H9 (cell line): Measurements from ENCODE around the gene VPS25. TPM values are rescaled to one million over a fixed set of nuclear protein-coding genes. Genes with fewer than 3 reads are reported as not detected.

ENCODE experiments used
- DNase-seq: peaks from one replicate; pipeline ENCODE4 v3.0.0-alpha.2; 2017
- H2AFZ ChIP-seq: one replicate; pipeline ENCODE4 v1.6.1; 2013; ENCODE audit warnings: mild to moderate bottlenecking, low read length, control low read depth, moderate library complexity
- H2AK5ac ChIP-seq: 2 replicates; pipeline ENCODE4 v1.6.1; 2013; ENCODE audit warnings: low read length, control low read depth, mixed read lengths; ENCODE audit not compliant: insufficient read length
- H2BK120ac ChIP-seq: one replicate; pipeline ENCODE4 v1.6.1; 2013; ENCODE audit warnings: low read depth, mild to moderate bottlenecking, low read length, control low read depth, inconsistent platforms; ENCODE audit not compliant: poor library complexity, severe bottlenecking
- H2BK12ac ChIP-seq: 2 replicates; pipeline ENCODE4 v1.6.1; 2013; ENCODE audit warnings: low read length, control low read depth, mixed read lengths, low read depth; ENCODE audit not compliant: insufficient read length
- H2BK15ac ChIP-seq: 2 replicates; pipeline ENCODE4 v1.6.1; 2013; ENCODE audit warnings: low read depth, low read length, control low read depth
- H2BK20ac ChIP-seq: one replicate; pipeline ENCODE4 v1.6.1; 2013; ENCODE audit warnings: low read depth, mild to moderate bottlenecking, low read length, control low read depth, inconsistent platforms; ENCODE audit not compliant: poor library complexity, severe bottlenecking
- H2BK5ac ChIP-seq: 2 replicates; pipeline ENCODE4 v1.6.1; 2013; ENCODE audit warnings: low read length, control low read depth, mixed read lengths; ENCODE audit not compliant: insufficient read length
- H3K14ac ChIP-seq: 2 replicates; pipeline ENCODE4 v1.6.1; 2013; ENCODE audit warnings: low read length, control low read depth; ENCODE audit not compliant: insufficient read depth
- H3K18ac ChIP-seq: 2 replicates; pipeline ENCODE4 v1.6.1; 2013; ENCODE audit warnings: low read depth, mild to moderate bottlenecking, mixed read lengths, low read length, control low read depth; ENCODE audit not compliant: insufficient read length
- H3K23ac ChIP-seq: 2 replicates; pipeline ENCODE4 v1.6.1; 2013; ENCODE audit warnings: low read length, control low read depth, mixed read lengths, low read depth; ENCODE audit not compliant: insufficient read length
- H3K23me2 ChIP-seq: 2 replicates; pipeline ENCODE4 v1.6.1; 2013; ENCODE audit warnings: low read depth, mild to moderate bottlenecking, mixed read lengths, low read length, control low read depth; ENCODE audit not compliant: insufficient read length, poor library complexity, severe bottlenecking
- H3K27ac ChIP-seq: 2 replicates; pipeline ENCODE4 v1.5.1; 2013; ENCODE audit warnings: low read length, control low read depth, mixed read lengths, low read depth; ENCODE audit not compliant: insufficient read length
- H3K27me3 ChIP-seq: 2 replicates; pipeline ENCODE4 v1.6.1; 2013; ENCODE audit warnings: low read length, control low read depth, inconsistent platforms; ENCODE audit not compliant: insufficient read depth
- H3K4ac ChIP-seq: 2 replicates; pipeline ENCODE4 v1.6.1; 2013; ENCODE audit warnings: low read depth, mild to moderate bottlenecking, control low read depth, inconsistent platforms, low read length, moderate library complexity
- H3K4me1 ChIP-seq: 2 replicates; pipeline ENCODE4 v1.6.1; 2013; ENCODE audit warnings: low read length, control low read depth, inconsistent platforms; ENCODE audit not compliant: insufficient read depth
- H3K4me2 ChIP-seq: 2 replicates; pipeline ENCODE4 v1.6.1; 2013; ENCODE audit warnings: low read length, control low read depth, mixed read lengths; ENCODE audit not compliant: insufficient read length, insufficient read depth
- H3K56ac ChIP-seq: 2 replicates; pipeline ENCODE4 v1.6.1; 2013; ENCODE audit warnings: low read depth, mild to moderate bottlenecking, mixed read lengths, low read length, control low read depth; ENCODE audit not compliant: insufficient read length
- H3K79me1 ChIP-seq: 2 replicates; pipeline ENCODE4 v1.6.1; 2013; ENCODE audit warnings: low read depth, mild to moderate bottlenecking, moderate library complexity, low read length, control low read depth, inconsistent platforms; ENCODE audit not compliant: insufficient read depth, poor library complexity, severe bottlenecking
- H3K79me2 ChIP-seq: 2 replicates; pipeline ENCODE4 v1.6.1; 2013; ENCODE audit warnings: low read length, control low read depth, inconsistent platforms; ENCODE audit not compliant: insufficient read depth
- H3K9ac ChIP-seq: 2 replicates; pipeline ENCODE4 v1.6.1; 2013; ENCODE audit warnings: low read length, control low read depth, mixed read lengths; ENCODE audit not compliant: insufficient read length; ENCODE audit errors: extremely low read depth
- H3K9me3 ChIP-seq: one replicate; pipeline ENCODE4 v1.6.1; 2013; ENCODE audit warnings: low read depth, low read length, inconsistent platforms; ENCODE audit not compliant: control insufficient read depth
- H3T11ph ChIP-seq: one replicate; pipeline ENCODE4 v1.6.1; 2013; ENCODE audit warnings: mild to moderate bottlenecking, low read length, control low read depth, inconsistent platforms
- H4K20me1 ChIP-seq: one replicate; pipeline ENCODE4 v1.6.1; 2013; ENCODE audit not compliant: control insufficient read depth, insufficient read length, insufficient read depth
- H4K5ac ChIP-seq: 2 replicates; pipeline ENCODE4 v1.6.1; 2013; ENCODE audit warnings: low read depth, mild to moderate bottlenecking, mixed read lengths, low read length, control low read depth; ENCODE audit not compliant: insufficient read length
- H4K8ac ChIP-seq: replicated peaks from 2 replicates; pipeline ENCODE4 v1.6.1; 2013; ENCODE audit warnings: low read length, control low read depth, mixed read lengths, low read depth; ENCODE audit not compliant: insufficient read length
- H4K91ac ChIP-seq: 2 replicates; pipeline ENCODE4 v1.6.1; 2013; ENCODE audit warnings: low read depth, mild to moderate bottlenecking, moderate library complexity, mixed read lengths, low read length, control low read depth; ENCODE audit not compliant: insufficient read length
- H3K27ac Mint-ChIP-seq, 3 experiments: 2 replicates in 2 of 3; 3 replicates in 1 of 3; pipeline ENCODE4 v1.8.0; 2020 to 2021; ENCODE audit warnings: mixed read lengths in 3 of 3, mild to moderate bottlenecking in 1 of 3, moderate library complexity in 1 of 3
- H3K27me3 Mint-ChIP-seq: 2 replicates; pipeline ENCODE4 v1.8.0; 2021; ENCODE audit warnings: low read depth, mild to moderate bottlenecking, moderate library complexity, mixed read lengths
- H3K36me3 Mint-ChIP-seq, 3 experiments: 2 replicates in 2 of 3; 3 replicates in 1 of 3; pipeline ENCODE4 v1.8.0; 2020 to 2021; ENCODE audit warnings: low read depth in 3 of 3, mixed read lengths in 3 of 3; ENCODE audit not compliant: insufficient read depth in 1 of 3
- H3K4me1 Mint-ChIP-seq, 2 experiments: 2 replicates each; pipeline ENCODE4 v1.8.0; 2020; ENCODE audit warnings: mixed read lengths in 2 of 2
- H3K4me3 Mint-ChIP-seq, 2 experiments: 2 replicates in 1 of 2; 3 replicates in 1 of 2; pipeline ENCODE4 v1.8.0; 2020 to 2021; ENCODE audit warnings: mild to moderate bottlenecking in 2 of 2, mixed read lengths in 2 of 2, moderate library complexity in 1 of 2
- H3K9me3 Mint-ChIP-seq, 2 experiments: 2 replicates in 1 of 2; 3 replicates in 1 of 2; pipeline ENCODE4 v1.8.0; 2020; ENCODE audit warnings: mild to moderate bottlenecking in 2 of 2, mixed read lengths in 2 of 2, moderate library complexity in 1 of 2
- WGBS: extraction: QIAGEN DNeasy Blood & Tissue Kit; methylation state at CpG from one replicate; pipeline ENCODE4 v1.1.7; 2013; ENCODE audit warnings: missing lambda C conversion rate, low lambda C conversion rate, mixed read lengths; ENCODE audit not compliant: insufficient read length; ENCODE audit errors: extremely low coverage; 5-methylcytosine and 5-hydroxymethylcytosine counted together
- total RNA-seq: library from RNA; stranded (reverse); gene quantifications from 2 replicates; pipeline ENCODE4 v1.2.1, GENCODE V29; 2021
- TF ChIP-seq, protein P1 (sequence below): fragments of 200-600 bp; sonication (generic); conservative IDR thresholded peaks from 3 replicates; pipeline ENCODE4 v1.8.0; 2021; ENCODE audit warnings: antibody characterized with exemption, mild to moderate bottlenecking

The VPS25 gene
- total RNA-seq, 1 experiment from 2014 or later, result 113 TPM

DNA sequence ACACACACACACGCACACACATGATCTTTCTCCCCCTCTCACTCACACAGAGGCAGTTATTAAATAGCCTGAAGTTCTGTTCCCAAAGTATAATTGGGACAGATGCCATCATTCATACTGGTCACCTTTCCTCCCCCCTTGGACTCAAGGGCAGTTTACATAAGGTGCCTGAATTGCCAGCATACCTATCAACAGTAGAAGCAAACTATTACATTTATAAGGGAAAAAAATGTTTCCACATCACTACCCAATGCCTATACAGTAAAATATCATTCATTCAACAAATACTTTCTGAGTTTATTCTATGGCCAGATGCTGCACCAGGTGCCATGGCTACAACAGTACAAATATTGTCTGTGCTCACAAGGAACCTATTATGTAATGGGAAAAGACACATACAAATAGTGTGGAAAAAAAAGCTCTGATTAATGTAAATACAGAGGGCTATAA is 31.7 kb downstream of the VPS25 start:
- Histone ChIP-seq H4K5ac (no peak overlapping the region), H3K4ac (no peak overlapping the region), H3K23ac (no peak overlapping the region), H3K56ac (no peak overlapping the region), H2AK5ac (no peak overlapping the region), H4K91ac (no peak overlapping the region), H4K20me1 (no peaks in the 10 kb centered on the region), H3K23me2 (no peaks in the 10 kb centered on the region), H3K79me2 (no peaks in the 10 kb centered on the region), H3K79me1 (no peaks in the 10 kb centered on the region), H2BK20ac (no peak overlapping the region), H3K4me1 (no peaks in the 10 kb centered on the region), H2BK12ac (no peak overlapping the region), H2BK15ac (no peak overlapping the region), H3K4me2 (no peak overlapping the region), H2BK120ac (no peak overlapping the region), H4K8ac (no peak overlapping the region), H3K14ac (no peak overlapping the region), H3T11ph (no peak overlapping the region), H3K18ac (no peak overlapping the region), H3K27me3 (no peaks in the 10 kb centered on the region), H3K9me3 (no peaks in the 10 kb centered on the region), H2BK5ac (no peak overlapping the region), H2AFZ (no peak overlapping the region), H3K9ac (no peak overlapping the region), H3K27ac (no peak overlapping the region)
- peaks cover 0 to 8% (median 7%) of the 10 kb centered on the region in 3 experiments; a peak in 5 of 7 replicates for H3K36me3 Mint-ChIP-seq
- H3K4me3 Mint-ChIP-seq, result no peak overlapping the region
- no peaks in the 10 kb centered on the region for H3K9me3 Mint-ChIP-seq
- no peaks in the 10 kb centered on the region for H3K4me1 Mint-ChIP-seq
- WGBS, result no CpG with 5 or more reads among the region's 1 CpG
- TF ChIP-seq, protein P1, sequence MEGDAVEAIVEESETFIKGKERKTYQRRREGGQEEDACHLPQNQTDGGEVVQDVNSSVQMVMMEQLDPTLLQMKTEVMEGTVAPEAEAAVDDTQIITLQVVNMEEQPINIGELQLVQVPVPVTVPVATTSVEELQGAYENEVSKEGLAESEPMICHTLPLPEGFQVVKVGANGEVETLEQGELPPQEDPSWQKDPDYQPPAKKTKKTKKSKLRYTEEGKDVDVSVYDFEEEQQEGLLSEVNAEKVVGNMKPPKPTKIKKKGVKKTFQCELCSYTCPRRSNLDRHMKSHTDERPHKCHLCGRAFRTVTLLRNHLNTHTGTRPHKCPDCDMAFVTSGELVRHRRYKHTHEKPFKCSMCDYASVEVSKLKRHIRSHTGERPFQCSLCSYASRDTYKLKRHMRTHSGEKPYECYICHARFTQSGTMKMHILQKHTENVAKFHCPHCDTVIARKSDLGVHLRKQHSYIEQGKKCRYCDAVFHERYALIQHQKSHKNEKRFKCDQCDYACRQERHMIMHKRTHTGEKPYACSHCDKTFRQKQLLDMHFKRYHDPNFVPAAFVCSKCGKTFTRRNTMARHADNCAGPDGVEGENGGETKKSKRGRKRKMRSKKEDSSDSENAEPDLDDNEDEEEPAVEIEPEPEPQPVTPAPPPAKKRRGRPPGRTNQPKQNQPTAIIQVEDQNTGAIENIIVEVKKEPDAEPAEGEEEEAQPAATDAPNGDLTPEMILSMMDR, result no peak
- peaks cover 18% of the 10 kb centered on the region for H3K27me3 Mint-ChIP-seq
- no peak overlapping the region for H3K27ac Mint-ChIP-seq
- no peak for DNase-seq
